Left lung (tissue), 10 donors: ENCODE results near the gene LMNTD2. TPM values are rescaled to one million over a fixed set of nuclear protein-coding genes. Genes with fewer than 3 reads are reported as not detected.
"Not testable (repeated sequence)": the region's sequence is repeated elsewhere in the genome, so short reads cannot be mapped to it uniquely, and the experiment has no call there.

Experiments
- ATAC-seq: fragments of 200-7000 bp; cut with Tn5 transposase; one replicate; pipeline ENCODE4 v1.9.1; 2020; ENCODE audit warnings: moderate library complexity
- DNase-seq, 4 donors: peaks; one replicate each; pipeline ENCODE4 v3.0.0-alpha.2; 2013 to 2020
- H3K27ac ChIP-seq, 2 donors: fragments of 200-600 bp; sonication (generic) in 1 of 2; one replicate each; pipeline versions ENCODE4 v1.5.0 to v1.8.0; 2020 to 2021
- H3K27me3 ChIP-seq, 2 donors: fragments of 200-600 bp; sonication (generic) in 1 of 2; one replicate each; pipeline versions ENCODE4 v1.5.0 to v1.8.0; 2020 to 2021
- H3K36me3 ChIP-seq, 2 donors: fragments of 200-600 bp; sonication (generic) in 1 of 2; one replicate each; pipeline versions ENCODE4 v1.5.0 to v1.8.0; 2020 to 2021
- H3K4me1 ChIP-seq, 2 donors: fragments of 200-600 bp; one replicate each; pipeline ENCODE4 v1.8.0; 2021
- H3K4me3 ChIP-seq, 2 donors: fragments of 200-600 bp; sonication (generic) in 1 of 2; one replicate each; pipeline versions ENCODE4 v1.5.0 to v1.8.0; 2020 to 2021; ENCODE audit warnings: mild to moderate bottlenecking in 1 of 2
- H3K9me3 ChIP-seq, 2 donors: fragments of 200-600 bp; sonication (generic) in 1 of 2; one replicate each; pipeline versions ENCODE4 v1.5.0 to v1.8.0; 2020 to 2021
- CTCF ChIP-seq, 2 donors: fragments of 200-600 bp; sonication (generic) in 1 of 2; IDR thresholded peaks; one replicate each; pipeline versions ENCODE4 v1.5.0 to v1.8.0; 2021; ENCODE audit warnings: antibody characterized with exemption in 2 of 2
- intact Hi-C, 2 donors: fragments of 100-400 bp; cut with DNase I; formaldehyde crosslinking; loops; one replicate each; pipeline versions ENCODE4 v1.11.2 to v1.14.2; 2022
- polyA plus RNA-seq, 6 donors: library from polyadenylated mRNA; unstranded; fragments of 120-200 nt; gene quantifications; one replicate each; pipeline ENCODE4 v1.2.1, GENCODE V29; 2013; ENCODE audit not compliant: insufficient read length in 6 of 6
- total RNA-seq, 2 donors: library from RNA; stranded (reverse); fragmentation: NEBNext Ultra II Directional; extraction: Animal tissue kit (Norgen Biotek cat#: 25700); gene quantifications; one replicate each; pipeline ENCODE4 v1.2.1, GENCODE V29; 2021
- donor health status: DM: no; HTN: yes; CAD: no.
- donor health status: DM: no; HTN: no; CAD: no.

Gene LMNTD2
- total and polyA plus RNA-seq, 8 donors, result 1.6 to 5.2 (median 2.7) TPM

DNA sequence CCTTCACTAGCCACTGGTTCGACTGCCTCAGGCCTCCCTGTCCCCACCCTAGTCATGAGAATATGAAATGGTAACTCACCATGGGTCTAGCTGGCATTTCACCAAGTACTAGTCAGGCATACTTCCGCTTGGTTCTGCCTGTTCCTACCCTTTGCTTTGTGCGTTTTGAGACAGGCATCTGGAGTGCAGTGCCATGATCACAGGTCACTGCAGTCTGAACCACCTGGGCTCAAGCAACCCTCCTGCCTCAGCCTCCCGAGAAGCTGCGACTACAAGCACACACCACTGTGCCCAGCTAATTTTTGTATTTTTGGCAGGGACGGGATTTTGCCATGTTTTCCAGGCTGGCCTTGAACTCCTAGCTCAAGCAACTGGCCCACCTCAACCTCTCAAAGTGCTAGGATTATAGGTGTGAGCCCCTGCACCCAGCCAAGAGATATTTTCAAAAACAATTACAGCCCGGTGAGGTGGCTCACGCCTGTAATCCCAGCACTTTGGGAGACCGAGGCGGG is 39.3 kb downstream of the LMNTD2 start:
- intact Hi-C loops, result no loop called here
- Histone ChIP-seq H3K36me3 (no peaks in the 10 kb centered on the region), H3K27ac (no peak overlapping the region), H3K27me3 (no peaks in the 10 kb centered on the region), H3K4me1 (peaks cover 0 to 9% of the 10 kb centered on the region in 2 donors), H3K4me3 (no peak overlapping the region), H3K9me3 (peaks cover 0 to 6% of the 10 kb centered on the region in 2 donors)
- TF ChIP-seq CTCF (IDR thresholded peaks at IDR 0.05), result no peak
- ATAC-seq (no peak), DNase-seq (no peak)

- Histone ChIP-seq H3K9me3 (peaks cover 0 to 8% of the 10 kb centered on the region in 2 donors), H3K27me3 (no peaks in the 10 kb centered on the region), H3K4me3 (no peak overlapping the region), H3K36me3 (no peaks in the 10 kb centered on the region), H3K4me1 (peaks cover 0 to 9% of the 10 kb centered on the region in 2 donors), H3K27ac (no peak overlapping the region)
- DNase-seq (peak in 2 of 4 donors; percentile 31 to 75), ATAC-seq (no peak)
- intact Hi-C loops, result no loop called here
- no peak for TF ChIP-seq CTCF (IDR thresholded peaks at IDR 0.05)
These were observed 39.9 kb downstream of the LMNTD2 start for GRCh38 chr11:520428-521176.

GRCh38 chr11:518463-519202 is 41.9 kb downstream of the LMNTD2 start:
- Histone ChIP-seq H3K27ac (peak overlapping the region; percentile 63 to 74), H3K36me3 (peaks cover 0 to 7% of the 10 kb centered on the region in 2 donors), H3K27me3 (no peaks in the 10 kb centered on the region), H3K4me1 (peaks cover 0 to 9% of the 10 kb centered on the region in 2 donors), H3K9me3 (peaks cover 0 to 8% of the 10 kb centered on the region in 2 donors), H3K4me3 (peak overlapping the region in 1 of 2 donors; percentile 30)
- intact Hi-C loops, result no loop called here
- DNase-seq (peak in 3 of 4 donors; percentile 86 to 97 (median 88)), ATAC-seq (peak; percentile 99)
- peak; percentile 99 to 100 for TF ChIP-seq CTCF (IDR thresholded peaks at IDR 0.05)

DNA sequence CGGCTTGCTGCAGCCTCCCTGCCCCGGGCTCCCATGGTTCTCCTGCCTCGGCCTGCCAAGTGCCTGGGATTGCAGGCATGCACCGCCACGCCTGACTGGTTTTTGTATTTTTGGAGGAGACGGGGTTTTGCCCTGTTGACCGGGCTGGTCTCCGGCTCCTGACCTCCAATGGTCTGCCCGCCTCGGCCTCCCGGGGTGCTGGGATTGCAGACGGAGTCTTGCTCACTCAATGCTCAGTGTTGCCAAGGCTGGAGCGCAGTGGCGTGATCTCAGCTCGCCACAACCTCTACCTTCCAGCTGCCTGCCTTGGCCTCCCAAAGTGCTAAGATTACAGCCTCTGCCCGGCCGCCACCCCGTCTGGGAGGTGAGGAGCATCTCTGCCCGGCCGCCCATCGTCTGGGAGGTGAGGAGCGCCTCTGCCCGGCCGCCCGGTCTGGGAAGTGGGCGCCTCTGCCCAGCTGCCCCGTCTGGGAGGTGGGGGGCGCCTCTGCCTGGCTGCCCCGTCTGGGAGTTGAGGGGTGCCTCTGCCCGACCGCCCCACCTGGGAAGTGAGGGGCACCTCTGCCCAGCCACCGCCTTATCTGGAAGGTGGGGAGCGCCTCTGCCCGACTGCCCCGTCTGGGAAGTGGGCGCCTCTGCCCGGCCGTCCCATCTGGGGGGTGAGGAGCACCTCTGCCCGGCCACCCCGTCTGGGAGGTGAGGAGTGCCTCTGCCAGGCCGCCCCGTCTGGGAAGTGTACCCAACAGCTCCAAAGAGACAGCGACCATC is 43.4 kb downstream of the LMNTD2 start:
- ATAC-seq, H3K4me1 ChIP-seq, H3K27me3 ChIP-seq, intact Hi-C loops, H3K4me3 ChIP-seq, H3K27ac ChIP-seq, H3K9me3 ChIP-seq: not testable (repeated sequence)
- DNase-seq, result peak in 1 of 4 donors; percentile 30
- H3K36me3 ChIP-seq, result peaks cover 0 to 17% of the 10 kb centered on the region in 2 donors

DNA sequence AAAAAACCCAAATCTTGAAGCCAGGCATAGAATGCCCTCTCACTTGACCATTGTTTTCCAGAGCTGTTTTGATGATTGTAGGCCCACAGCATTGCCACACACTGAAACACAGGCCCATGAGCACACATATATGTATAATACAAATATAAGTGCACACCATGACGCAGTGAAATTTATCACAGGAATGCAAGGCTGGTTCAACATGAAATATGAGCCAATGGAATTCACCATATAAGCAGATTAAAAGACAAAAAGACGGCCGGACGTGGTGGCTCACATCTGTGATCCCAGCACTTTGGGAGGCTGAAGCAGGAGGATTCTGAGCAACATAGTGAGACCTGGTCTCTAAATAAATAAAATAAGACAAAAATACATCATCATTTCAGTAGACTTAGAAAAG is 44.1 kb downstream of the LMNTD2 start:
- DNase-seq, result no peak

More for the DNA sequence above, 44.1 kb downstream of the LMNTD2 start:
- peaks cover 0 to 21% of the 10 kb centered on the region in 2 donors for H3K36me3 ChIP-seq
- H3K27ac ChIP-seq, result no peak overlapping the region
- peaks cover 0 to 9% of the 10 kb centered on the region in 2 donors for H3K4me1 ChIP-seq
- no peak for ATAC-seq
- H3K4me3 ChIP-seq, result no peak overlapping the region
- intact Hi-C loops, result no loop called here
- H3K9me3 ChIP-seq, result peaks cover 0 to 8% of the 10 kb centered on the region in 2 donors
- TF ChIP-seq CTCF (IDR thresholded peaks at IDR 0.05), result no peak
- H3K27me3 ChIP-seq, result no peaks in the 10 kb centered on the region
